ENCODE measurements around the gene CMTM8.

The CMTM8 gene

GRCh38 chr3:32372213-32372490, 133.7 kb downstream of the CMTM8 start:
- no peak for DNase-seq (ENCODE audit: low spot score)
- TF ChIP-seq CTCF (IDR thresholded peaks at IDR 0.05; ENCODE audit: extremely low read depth, insufficient read depth, missing control alignments): no peak
- in situ Hi-C loops (cut with MboI; ENCODE audit: low pct_unique_long_range_greater_than_20kb, low sequenced_read_pairs, unreplicated experiment): no loop called here

GRCh38 chr3:32373276-32373675, 134.8 kb downstream of the CMTM8 start:
- no peak for TF ChIP-seq CTCF (IDR thresholded peaks at IDR 0.05; ENCODE audit: extremely low read depth, insufficient read depth, missing control alignments)
- in situ Hi-C loops (cut with MboI; ENCODE audit: low pct_unique_long_range_greater_than_20kb, low sequenced_read_pairs, unreplicated experiment): no loop called here
- DNase-seq (ENCODE audit: low spot score): no peak

- no peak for DNase-seq (ENCODE audit: low spot score)
- TF ChIP-seq CTCF (IDR thresholded peaks at IDR 0.05; ENCODE audit: extremely low read depth, insufficient read depth, missing control alignments): no peak
- in situ Hi-C loops (cut with MboI; ENCODE audit: low pct_unique_long_range_greater_than_20kb, low sequenced_read_pairs, unreplicated experiment): no loop called here
Measured at GRCh38 chr3:32373844-32374243, 135.4 kb downstream of the CMTM8 start.

GRCh38 chr3:32374788-32375595, 136.5 kb downstream of the CMTM8 start:
- peak; percentile 53 for DNase-seq (ENCODE audit: low spot score)
- in situ Hi-C loops (cut with MboI; ENCODE audit: low pct_unique_long_range_greater_than_20kb, low sequenced_read_pairs, unreplicated experiment): no loop called here
- peak; percentile 56 for TF ChIP-seq CTCF (IDR thresholded peaks at IDR 0.05; ENCODE audit: extremely low read depth, insufficient read depth, missing control alignments)

GRCh38 chr3:32375596-32375930, 137.1 kb downstream of the CMTM8 start:
- in situ Hi-C loops (cut with MboI; ENCODE audit: low pct_unique_long_range_greater_than_20kb, low sequenced_read_pairs, unreplicated experiment): no loop called here
- no peak for DNase-seq (ENCODE audit: low spot score)
- no peak for TF ChIP-seq CTCF (IDR thresholded peaks at IDR 0.05; ENCODE audit: extremely low read depth, insufficient read depth, missing control alignments)

- in situ Hi-C loops (cut with MboI; ENCODE audit: low pct_unique_long_range_greater_than_20kb, low sequenced_read_pairs, unreplicated experiment): no loop called here
- no peak for DNase-seq (ENCODE audit: low spot score)
- TF ChIP-seq CTCF (IDR thresholded peaks at IDR 0.05; ENCODE audit: extremely low read depth, insufficient read depth, missing control alignments): no peak
Measured at GRCh38 chr3:32376115-32376514, 137.6 kb downstream of the CMTM8 start.

Data from GM13977 (cell line).